HCT116 (cell line): ENCODE results near the gene CACNA2D3. TPM values are rescaled to one million over a fixed set of nuclear protein-coding genes. Genes with fewer than 3 reads are reported as not detected.

Experiments used
- ATAC-seq: fragments of 200-7000 bp; cut with Tn5 transposase; 2 replicates; pipeline ENCODE4 v1.9.1; 2020; ENCODE audit warnings: mild to moderate bottlenecking, moderate library complexity
- BruUV-seq: library from RNA; stranded (reverse); fragments of 400-500 nt; replicated peaks from 2 replicates; lab custom pipeline; 2021; lab: Mats Ljungman, UMichigan
- CTCF ChIA-PET: fragments of 300-600 bp; sonication (Branson Sonifier 250); formaldehyde crosslinking; loops from one replicate; lab custom pipeline; 2021; ENCODE audit warnings: antibody characterized with exemption; lab: Charles Lee
- POLR2A ChIA-PET: fragments of 300-600, 350-600 bp; sonication (Branson Sonifier 250); formaldehyde crosslinking; loops from one replicate; lab custom pipeline; 2021; ENCODE audit warnings: antibody characterized with exemption; lab: Charles Lee
- RAD21 ChIA-PET, 2 experiments: fragments of 300-600 bp; sonication (Branson Sonifier 250); formaldehyde crosslinking; loops; one replicate each; lab custom pipeline; 2023; ENCODE audit warnings: low total read pairs in 2 of 2; ENCODE audit not compliant: uncharacterized antibody in 2 of 2, unreplicated experiment in 2 of 2, low non-redundant PET in 1 of 2; lab: Charles Lee
- DNase-seq: peaks from one replicate; pipeline ENCODE4 v3.0.0-alpha.2; 2010; ENCODE audit warnings: low read depth, low spot score
- H2AFZ ChIP-seq: fragments of 200-600 bp; shearing (Covaris generic), sonication (generic); 2 replicates; pipeline ENCODE4 v1.6.1; 2017; ENCODE audit warnings: low read depth, mixed run types, mixed read lengths, antibody characterized with exemption, low read length; ENCODE audit not compliant: poor library complexity, severe bottlenecking
- H3K27ac ChIP-seq: 2 replicates; pipeline ENCODE4 v1.5.1; 2012; ENCODE audit warnings: low read depth, low read length
- H3K27me3 ChIP-seq: fragments of 200-600 bp; sonication (generic); 2 replicates; pipeline ENCODE4 v1.6.1; 2016; ENCODE audit warnings: mixed run types, low read length, mixed read lengths; ENCODE audit not compliant: insufficient read depth
- H3K36me3 ChIP-seq, 2 experiments: fragments of 200-500 bp in 1 of 2; fragments of 200-600 bp in 1 of 2; sonication (Bioruptor generic) in 1 of 2; sonication (generic) in 1 of 2; 2 replicates each; pipeline versions ENCODE4 v1.5.1 to v1.6.1; 2014 to 2016; ENCODE audit warnings: low read length in 2 of 2, inconsistent platforms in 1 of 2, mixed read lengths in 1 of 2, mixed run types in 1 of 2; ENCODE audit not compliant: insufficient read depth in 2 of 2, control insufficient read depth in 1 of 2
- H3K4me1 ChIP-seq, 2 experiments: fragments of 200-600 bp in 1 of 2; sonication (generic) in 1 of 2; 2 replicates each; pipeline versions ENCODE4 v1.5.1 to v1.6.1; 2012 to 2017; ENCODE audit warnings: low read length in 2 of 2, inconsistent platforms in 1 of 2, mild to moderate bottlenecking in 1 of 2, mixed read lengths in 1 of 2, mixed run types in 1 of 2, moderate library complexity in 1 of 2; ENCODE audit not compliant: insufficient read depth in 2 of 2, control insufficient read depth in 1 of 2
- H3K4me2 ChIP-seq: fragments of 200-600 bp; sonication (generic); 2 replicates; pipeline ENCODE4 v1.6.1; 2017; ENCODE audit warnings: mixed run types, low read length, mixed read lengths
- H3K4me3 ChIP-seq, 2 experiments: fragments of 200-600 bp in 1 of 2; sonication (generic) in 1 of 2; replicated peaks in 1 of 2; 2 replicates each; pipeline ENCODE4 v1.5.1; 2011 to 2016; ENCODE audit warnings: low read length in 2 of 2, control low read depth in 1 of 2, low read depth in 1 of 2, mild to moderate bottlenecking in 1 of 2, mixed read lengths in 1 of 2, mixed run types in 1 of 2
- H3K79me2 ChIP-seq: fragments of 200-600 bp; sonication (generic); 2 replicates; pipeline ENCODE4 v1.6.1; 2017; ENCODE audit warnings: mild to moderate bottlenecking, mixed run types, low read length, moderate library complexity, mixed read lengths; ENCODE audit not compliant: insufficient read depth
- H3K9ac ChIP-seq: fragments of 200-600 bp; sonication (generic); 2 replicates; pipeline ENCODE4 v1.6.1; 2016; ENCODE audit warnings: low read length, mixed read lengths
- H3K9me2 ChIP-seq: fragments of 200-600 bp; sonication (generic), shearing (Covaris generic); 2 replicates; pipeline ENCODE4 v1.6.1; 2017; ENCODE audit warnings: mixed run types, mild to moderate bottlenecking, moderate library complexity; ENCODE audit not compliant: insufficient read depth
- H3K9me3 ChIP-seq, 2 experiments: fragments of 200-500 bp in 1 of 2; fragments of 200-600 bp in 1 of 2; sonication (Bioruptor generic) in 1 of 2; sonication (generic) in 1 of 2; 2 replicates each; pipeline ENCODE4 v1.6.1; 2014 to 2017; ENCODE audit warnings: low read length in 2 of 2, mixed read lengths in 2 of 2, inconsistent platforms in 1 of 2, low read depth in 1 of 2, mild to moderate bottlenecking in 1 of 2, mixed run types in 1 of 2, moderate library complexity in 1 of 2; ENCODE audit not compliant: control insufficient read depth in 1 of 2, insufficient read depth in 1 of 2
- H4K20me1 ChIP-seq: fragments of 200-600 bp; sonication (generic), shearing (Covaris generic); 2 replicates; pipeline ENCODE4 v1.6.1; 2017; ENCODE audit warnings: mixed run types, mild to moderate bottlenecking, moderate library complexity; ENCODE audit not compliant: insufficient read depth
- CBX3 ChIP-seq: IDR thresholded peaks from 2 replicates; pipeline ENCODE4 v1.6.1; 2012; ENCODE audit warnings: low read depth
- EGR1 ChIP-seq: IDR thresholded peaks from 2 replicates; pipeline ENCODE4 v1.6.1; 2012; ENCODE audit warnings: low read depth
- FOSL1 ChIP-seq: IDR thresholded peaks from 2 replicates; pipeline ENCODE4 v1.6.1; 2012; ENCODE audit warnings: low read depth
- JUND ChIP-seq: IDR thresholded peaks from 2 replicates; pipeline ENCODE4 v1.6.1; 2012
- MAX ChIP-seq: IDR thresholded peaks from 2 replicates; pipeline ENCODE4 v1.6.1; 2012
- RAD21 ChIP-seq: IDR thresholded peaks from 2 replicates; pipeline ENCODE4 v1.6.1; 2012; ENCODE audit warnings: low read depth, mild to moderate bottlenecking
- SRF ChIP-seq: IDR thresholded peaks from 2 replicates; pipeline ENCODE4 v1.6.1; 2012; ENCODE audit warnings: low read depth
- YY1 ChIP-seq: IDR thresholded peaks from 2 replicates; pipeline ENCODE4 v1.6.1; 2011; ENCODE audit warnings: low read length, low read depth, moderate library complexity, mild to moderate bottlenecking; ENCODE audit not compliant: insufficient replicate concordance; ENCODE audit errors: extremely low read depth
- ZFX ChIP-seq: fragments of 450-650 bp; IDR thresholded peaks from 2 replicates; pipeline ENCODE4 v1.6.1; 2017
- intact Hi-C: fragments of 100-400 bp; cut with micrococcal nuclease; formaldehyde crosslinking; loops from 2 replicates; pipeline ENCODE4 v1.10.0; 2022
- total RNA-seq: library from RNA; stranded (reverse); gene quantifications from one replicate; pipeline ENCODE4 v1.2.1, GENCODE V29; 2021; ENCODE audit not compliant: unreplicated experiment
- TF ChIP-seq, protein P1 (sequence below), 3 experiments: fragments of 200-600 bp in 1 of 3; sonication (generic) in 1 of 3; IDR thresholded peaks in 2 of 3; conservative IDR thresholded peaks in 1 of 3; 2 replicates each; pipeline ENCODE4 v1.5.1; 2012 to 2017; ENCODE audit warnings: low read depth in 2 of 3, low read length in 2 of 3, antibody characterized with exemption in 1 of 3, borderline replicate concordance in 1 of 3, control low read depth in 1 of 3, mild to moderate bottlenecking in 1 of 3, mixed read lengths in 1 of 3, mixed run types in 1 of 3, moderate library complexity in 1 of 3; ENCODE audit not compliant: insufficient read depth in 1 of 3
- TF ChIP-seq, protein P2 (sequence below): IDR thresholded peaks from 2 replicates; pipeline ENCODE4 v1.6.1; 2012; ENCODE audit warnings: low read depth

CACNA2D3 gene
- total RNA-seq, 1 experiment from 2014 or later: 0.20 TPM

- H3K4me1 ChIP-seq: no peaks in the 10 kb centered on the region
- H4K20me1 ChIP-seq: no peaks in the 10 kb centered on the region
- DNase-seq (no peak), ATAC-seq (no peak)
- H3K4me2 ChIP-seq: no peak overlapping the region
- intact Hi-C loops: no loop called here
- H3K4me3 ChIP-seq: no peak overlapping the region
- no peaks in the 10 kb centered on the region for H3K79me2 ChIP-seq
- no TSS peak for BruUV-seq
- H3K9me2 ChIP-seq: no peaks in the 10 kb centered on the region
- H3K36me3 ChIP-seq: no peaks in the 10 kb centered on the region
- CTCF ChIA-PET: no interaction called here
- no peak overlapping the region for H3K27ac ChIP-seq
- no peak overlapping the region for H3K9ac ChIP-seq
- H2AFZ ChIP-seq: no peak overlapping the region
- H3K9me3 ChIP-seq: no peaks in the 10 kb centered on the region
- POLR2A ChIA-PET: no interaction called here
- H3K27me3 ChIP-seq: peaks cover 12% of the 10 kb centered on the region; the same call in 1 of the 2 replicates
- TF ChIP-seq FOSL1: no peak
- TF ChIP-seq ZFX: no peak
- TF ChIP-seq EGR1: no peak
- TF ChIP-seq, protein P1, sequence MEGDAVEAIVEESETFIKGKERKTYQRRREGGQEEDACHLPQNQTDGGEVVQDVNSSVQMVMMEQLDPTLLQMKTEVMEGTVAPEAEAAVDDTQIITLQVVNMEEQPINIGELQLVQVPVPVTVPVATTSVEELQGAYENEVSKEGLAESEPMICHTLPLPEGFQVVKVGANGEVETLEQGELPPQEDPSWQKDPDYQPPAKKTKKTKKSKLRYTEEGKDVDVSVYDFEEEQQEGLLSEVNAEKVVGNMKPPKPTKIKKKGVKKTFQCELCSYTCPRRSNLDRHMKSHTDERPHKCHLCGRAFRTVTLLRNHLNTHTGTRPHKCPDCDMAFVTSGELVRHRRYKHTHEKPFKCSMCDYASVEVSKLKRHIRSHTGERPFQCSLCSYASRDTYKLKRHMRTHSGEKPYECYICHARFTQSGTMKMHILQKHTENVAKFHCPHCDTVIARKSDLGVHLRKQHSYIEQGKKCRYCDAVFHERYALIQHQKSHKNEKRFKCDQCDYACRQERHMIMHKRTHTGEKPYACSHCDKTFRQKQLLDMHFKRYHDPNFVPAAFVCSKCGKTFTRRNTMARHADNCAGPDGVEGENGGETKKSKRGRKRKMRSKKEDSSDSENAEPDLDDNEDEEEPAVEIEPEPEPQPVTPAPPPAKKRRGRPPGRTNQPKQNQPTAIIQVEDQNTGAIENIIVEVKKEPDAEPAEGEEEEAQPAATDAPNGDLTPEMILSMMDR (IDR thresholded peaks at IDR 0.05 in 2 of 3, conservative IDR thresholded peaks at IDR 0.05 in 1 of 3; ENCODE audit: borderline replicate concordance in 1 of 3, insufficient read depth in 1 of 3, low read depth in 2 of 3, low read length in 2 of 3): no peak
- TF ChIP-seq CBX3: no peak
- TF ChIP-seq YY1: no peak
- TF ChIP-seq JUND: no peak
- TF ChIP-seq RAD21: no peak
- TF ChIP-seq MAX: no peak
- no peak for TF ChIP-seq SRF
- TF ChIP-seq, protein P2, sequence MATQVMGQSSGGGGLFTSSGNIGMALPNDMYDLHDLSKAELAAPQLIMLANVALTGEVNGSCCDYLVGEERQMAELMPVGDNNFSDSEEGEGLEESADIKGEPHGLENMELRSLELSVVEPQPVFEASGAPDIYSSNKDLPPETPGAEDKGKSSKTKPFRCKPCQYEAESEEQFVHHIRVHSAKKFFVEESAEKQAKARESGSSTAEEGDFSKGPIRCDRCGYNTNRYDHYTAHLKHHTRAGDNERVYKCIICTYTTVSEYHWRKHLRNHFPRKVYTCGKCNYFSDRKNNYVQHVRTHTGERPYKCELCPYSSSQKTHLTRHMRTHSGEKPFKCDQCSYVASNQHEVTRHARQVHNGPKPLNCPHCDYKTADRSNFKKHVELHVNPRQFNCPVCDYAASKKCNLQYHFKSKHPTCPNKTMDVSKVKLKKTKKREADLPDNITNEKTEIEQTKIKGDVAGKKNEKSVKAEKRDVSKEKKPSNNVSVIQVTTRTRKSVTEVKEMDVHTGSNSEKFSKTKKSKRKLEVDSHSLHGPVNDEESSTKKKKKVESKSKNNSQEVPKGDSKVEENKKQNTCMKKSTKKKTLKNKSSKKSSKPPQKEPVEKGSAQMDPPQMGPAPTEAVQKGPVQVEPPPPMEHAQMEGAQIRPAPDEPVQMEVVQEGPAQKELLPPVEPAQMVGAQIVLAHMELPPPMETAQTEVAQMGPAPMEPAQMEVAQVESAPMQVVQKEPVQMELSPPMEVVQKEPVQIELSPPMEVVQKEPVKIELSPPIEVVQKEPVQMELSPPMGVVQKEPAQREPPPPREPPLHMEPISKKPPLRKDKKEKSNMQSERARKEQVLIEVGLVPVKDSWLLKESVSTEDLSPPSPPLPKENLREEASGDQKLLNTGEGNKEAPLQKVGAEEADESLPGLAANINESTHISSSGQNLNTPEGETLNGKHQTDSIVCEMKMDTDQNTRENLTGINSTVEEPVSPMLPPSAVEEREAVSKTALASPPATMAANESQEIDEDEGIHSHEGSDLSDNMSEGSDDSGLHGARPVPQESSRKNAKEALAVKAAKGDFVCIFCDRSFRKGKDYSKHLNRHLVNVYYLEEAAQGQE: no peak
- TF ChIP-seq, all 23 proteins: peak for 0
- RAD21 ChIA-PET: no interaction called here
Observed at GRCh38 chr3:54321520-54321919, 199.2 kb downstream of the CACNA2D3 start.
